ENCODE results near the gene DCTN1. TPM values are rescaled to one million over a fixed set of nuclear protein-coding genes. Genes with fewer than 3 reads are reported as not detected.
A peak's percentile ranks its signal among the peaks of the same experiment; 100 is the strongest.
"Not testable (repeated sequence)": the region's sequence is repeated elsewhere in the genome, so short reads cannot be mapped to it uniquely, and the experiment has no call there.

The DCTN1 gene
- total RNA-seq, 4 donors from 2014 or later: 48.2 to 140 (median 95.0) TPM

GRCh38 chr2:74347742-74348141, 32.4 kb downstream of the DCTN1 start:
- no peaks in the 10 kb centered on the region for H3K4me1 ChIP-seq
- no peak overlapping the region for H3K4me3 ChIP-seq
- H3K27ac ChIP-seq: no peak overlapping the region
- no peak for DNase-seq
- TF ChIP-seq POLR2A (IDR thresholded peaks at IDR 0.05): no peak
- no peak for TF ChIP-seq CTCF (IDR thresholded peaks at IDR 0.05)
- no peaks in the 10 kb centered on the region for H3K9me3 ChIP-seq
- no peaks in the 10 kb centered on the region for H3K27me3 ChIP-seq
- no peaks in the 10 kb centered on the region for H3K36me3 ChIP-seq
- intact Hi-C loops (cut with DNase I; ENCODE audit: low total_unique reads): no loop called here

GRCh38 chr2:74347303-74347702, 32.8 kb downstream of the DCTN1 start:
- no peak for TF ChIP-seq POLR2A (IDR thresholded peaks at IDR 0.05)
- no peaks in the 10 kb centered on the region for H3K27me3 ChIP-seq

GRCh38 chr2:74345272-74345943, 34.7 kb downstream of the DCTN1 start:
- Histone ChIP-seq H3K4me3 (no peak overlapping the region), H3K27ac (no peak overlapping the region), H3K27me3 (no peaks in the 10 kb centered on the region), H3K9me3 (no peaks in the 10 kb centered on the region), H3K4me1 (no peaks in the 10 kb centered on the region), H3K36me3 (no peaks in the 10 kb centered on the region)
- TF ChIP-seq POLR2A (IDR thresholded peaks at IDR 0.05) (no peak), CTCF (IDR thresholded peaks at IDR 0.05) (no peak)
- DNase-seq: no peak
- intact Hi-C loops (cut with DNase I; ENCODE audit: low total_unique reads): no loop called here

More at GRCh38 chr2:74347303-74347702, 32.8 kb downstream of the DCTN1 start:
- no peak for DNase-seq
- no peak overlapping the region for H3K27ac ChIP-seq
- no peak overlapping the region for H3K4me3 ChIP-seq
- intact Hi-C loops (cut with DNase I; ENCODE audit: low total_unique reads): no loop called here
- H3K9me3 ChIP-seq: no peaks in the 10 kb centered on the region
- no peaks in the 10 kb centered on the region for H3K36me3 ChIP-seq
- H3K4me1 ChIP-seq: no peaks in the 10 kb centered on the region

GRCh38 chr2:74343316-74343715, 36.8 kb downstream of the DCTN1 start, which contains the start of gene SLC4A5:
Gene SLC4A5 (minus strand): TSS chr2:74343416. CDS start chr2:74315023, 28,393 bp downstream.
- Histone ChIP-seq H3K27ac (no peak within 1 kb of the TSS), H3K4me3 (no peak within 1 kb of the TSS), H3K27me3 (no peaks in the 10 kb centered on the region), H3K36me3 (no peaks in the 10 kb centered on the region), H3K9me3 (no peaks in the 10 kb centered on the region), H3K4me1 (no peaks in the 10 kb centered on the region)
- TF ChIP-seq POLR2A (IDR thresholded peaks at IDR 0.05) (no peak), CTCF (IDR thresholded peaks at IDR 0.05) (no peak)
- no peak for DNase-seq
- intact Hi-C loops (cut with DNase I; ENCODE audit: low total_unique reads): no loop called here

- intact Hi-C loops (cut with DNase I; ENCODE audit: low total_unique reads): loop anchor here (10.0 kb wide), 1 partner anchor 521 kb away; no protein-coding TSS in a partner anchor
- not testable (repeated sequence) for DNase-seq, H3K27me3 ChIP-seq, H3K36me3 ChIP-seq, H3K4me1 ChIP-seq, H3K4me3 ChIP-seq, H3K9me3 ChIP-seq, H3K27ac ChIP-seq
Observed at GRCh38 chr2:74336227-74336626, 43.9 kb downstream of the DCTN1 start.

- DNase-seq: peak; percentile 67 to 74
- Histone ChIP-seq H3K27me3 (no peaks in the 10 kb centered on the region), H3K9me3 (no peaks in the 10 kb centered on the region), H3K4me3 (no peak overlapping the region), H3K27ac (no peak overlapping the region), H3K36me3 (no peaks in the 10 kb centered on the region), H3K4me1 (no peaks in the 10 kb centered on the region)
- TF ChIP-seq POLR2A (IDR thresholded peaks at IDR 0.05) (no peak), CTCF (IDR thresholded peaks at IDR 0.05) (peak; percentile 77 to 93 (median 80))
- intact Hi-C loops (cut with DNase I; ENCODE audit: low total_unique reads): loop anchor here (10.0 kb wide), 1 partner anchor 520 kb away; no protein-coding TSS in a partner anchor
Observed at GRCh38 chr2:74334931-74335333, 45.2 kb downstream of the DCTN1 start.

Data from uterus (tissue), 4 donors.